ENCODE measurements around the gene RMDN2.

DNA sequence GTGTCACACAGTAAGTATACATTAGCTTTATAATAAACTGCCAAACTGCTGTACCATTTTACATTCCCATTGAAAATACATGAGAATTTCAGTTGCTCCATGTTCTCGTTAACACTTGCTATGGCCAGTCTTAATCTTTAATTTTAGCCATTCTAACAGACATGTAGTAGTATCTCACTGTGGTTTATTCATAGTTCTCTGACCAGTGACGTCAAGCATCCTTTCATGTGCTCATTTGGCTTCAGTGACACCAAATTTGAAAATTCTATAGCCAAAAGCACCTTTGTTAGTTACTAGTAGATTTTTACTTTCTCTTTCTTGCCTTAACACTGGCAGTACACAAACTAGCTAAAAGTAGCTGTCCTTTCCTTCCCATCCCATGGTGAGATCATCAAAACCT is 107.9 kb downstream of the RMDN2 start:
- TF ChIP-seq CTCF (IDR thresholded peaks at IDR 0.05) (no peak), POLR2A (IDR thresholded peaks at IDR 0.05) (no peak)

Data from thyroid gland (tissue), 4 donors.